ENCODE results near the gene P4HA1.

The P4HA1 gene

DNA sequence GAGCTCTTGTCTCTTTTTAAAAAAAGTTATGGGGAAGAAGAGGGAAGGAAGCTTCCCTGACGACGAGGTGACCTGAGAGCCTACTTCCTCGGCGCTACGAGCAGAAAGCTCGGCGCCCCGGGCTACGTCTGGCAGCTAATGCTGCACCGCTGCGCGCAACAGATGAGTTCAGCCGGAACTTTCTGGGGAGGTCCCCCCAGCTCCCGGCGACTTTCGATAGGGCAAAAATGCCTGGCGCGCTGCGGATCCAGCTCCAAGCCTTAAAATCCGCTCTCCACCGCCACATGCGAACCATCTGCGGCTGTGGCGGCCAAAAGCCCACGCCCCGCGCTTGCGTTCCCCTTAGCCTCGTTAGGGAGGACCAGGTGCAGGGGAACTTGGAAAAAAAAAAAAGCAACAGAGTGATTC lies 621 bp downstream of the P4HA1 start:
- peak overlapping the region; percentile 66 to 93 (median 86) for H3K4me3 ChIP-seq
- peak overlapping the region; percentile 73 to 98 (median 92) for H3K27ac ChIP-seq

DNA sequence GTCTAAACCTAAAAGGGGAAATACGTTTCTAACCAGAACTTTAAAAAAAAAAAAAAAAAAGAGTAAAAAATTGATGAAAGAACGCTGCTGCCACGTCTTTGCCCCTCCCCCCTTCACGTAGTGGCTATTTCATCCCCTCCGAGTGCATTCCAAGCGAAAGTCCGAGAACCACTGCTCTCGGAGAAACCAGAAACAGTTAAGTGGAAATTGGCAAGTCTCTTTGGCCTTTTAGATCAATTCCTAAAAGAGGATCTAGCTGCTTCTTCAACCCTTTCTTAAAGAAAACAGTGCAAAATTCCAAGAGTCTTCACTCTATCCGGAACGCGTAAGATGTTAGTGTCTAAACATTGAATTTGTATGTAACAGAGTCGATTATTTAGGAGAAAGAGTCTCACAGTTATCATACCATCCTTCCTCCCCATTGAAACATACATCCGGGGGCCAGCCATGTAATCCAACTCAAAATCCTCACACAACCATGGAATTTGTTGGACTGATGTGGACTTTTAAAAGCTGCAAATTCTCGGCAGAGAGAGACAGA lies 1.1 kb downstream of the P4HA1 start:
- H3K27ac ChIP-seq = peak overlapping the region in 20 of 21 experiments; percentile 73 to 98 (median 92)
- peak overlapping the region; percentile 66 to 93 (median 86) for H3K4me3 ChIP-seq

DNA sequence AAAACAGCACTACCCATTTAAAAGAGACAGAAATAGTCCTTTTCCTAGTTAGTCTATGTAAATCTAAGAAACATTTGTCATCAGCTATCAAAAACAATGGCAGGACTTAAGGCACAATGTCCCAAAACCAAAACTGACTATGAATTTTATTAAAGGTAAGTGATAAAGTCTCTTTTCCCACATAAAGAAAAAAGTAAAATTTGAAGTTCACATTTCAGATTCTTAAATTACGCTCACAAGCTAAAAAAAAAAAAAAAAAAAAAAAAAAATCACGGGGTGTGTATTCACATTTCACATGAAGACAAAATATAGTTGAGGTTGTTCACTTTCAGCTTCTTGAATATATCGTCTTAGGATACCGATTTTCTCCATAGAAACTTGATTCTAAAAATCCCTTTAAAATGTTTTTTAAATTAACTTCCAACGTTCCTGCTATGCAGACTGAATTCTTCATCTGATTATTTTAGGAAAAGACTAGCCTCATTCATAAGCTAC lies 1.6 kb downstream of the P4HA1 start:
- Histone ChIP-seq H3K27ac (peak overlapping the region in 19 of 21 experiments; percentile 73 to 98 (median 92)), H3K4me3 (peak overlapping the region; percentile 66 to 93 (median 86))

DNA sequence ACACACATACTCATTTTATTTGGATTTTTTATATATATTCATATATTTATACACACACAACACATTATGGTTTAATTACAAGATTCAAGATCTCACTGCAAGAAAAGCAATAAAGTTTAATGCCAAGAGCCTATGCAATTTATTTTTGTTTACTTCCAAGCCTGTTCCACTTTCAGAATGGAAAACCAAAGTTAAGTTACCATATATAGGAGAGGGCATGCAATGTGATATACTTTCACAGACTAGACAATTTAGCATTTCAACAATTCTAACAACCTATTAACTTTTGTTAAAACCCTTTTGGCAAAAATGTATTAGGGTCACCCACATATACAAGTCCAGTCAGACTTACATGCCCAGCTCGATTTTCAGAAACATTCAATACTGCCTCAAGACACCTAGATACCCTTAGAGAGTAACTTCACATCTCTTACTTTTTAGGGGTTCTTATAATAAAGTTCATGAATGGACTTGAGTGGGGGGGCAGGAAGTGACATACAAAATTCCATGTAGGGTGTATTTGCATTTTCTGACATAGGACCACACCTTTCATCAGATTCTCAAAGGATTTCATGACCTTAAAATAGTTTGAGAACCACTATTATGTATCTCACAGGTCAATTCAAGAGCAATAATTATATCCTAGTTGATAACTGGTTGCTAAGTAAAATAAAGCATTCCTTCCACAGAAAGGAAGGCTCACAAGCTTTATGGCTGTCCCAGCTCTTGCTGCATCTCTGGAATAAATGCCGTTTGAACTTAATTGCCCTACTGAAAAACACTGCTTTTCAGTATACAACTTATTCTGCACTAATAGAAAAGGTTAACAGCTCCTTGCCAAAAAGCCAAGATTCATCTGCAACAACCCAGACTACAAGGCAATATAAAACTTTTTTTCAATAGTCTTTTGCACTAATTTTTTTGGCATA lies 2.5 kb downstream of the P4HA1 start:
- Histone ChIP-seq H3K27ac (peak overlapping the region in 5 of 21 experiments; percentile 43 to 97 (median 95)), H3K4me3 (peak overlapping the region in 3 of 7 experiments; percentile 76 to 93 (median 88))

DNA sequence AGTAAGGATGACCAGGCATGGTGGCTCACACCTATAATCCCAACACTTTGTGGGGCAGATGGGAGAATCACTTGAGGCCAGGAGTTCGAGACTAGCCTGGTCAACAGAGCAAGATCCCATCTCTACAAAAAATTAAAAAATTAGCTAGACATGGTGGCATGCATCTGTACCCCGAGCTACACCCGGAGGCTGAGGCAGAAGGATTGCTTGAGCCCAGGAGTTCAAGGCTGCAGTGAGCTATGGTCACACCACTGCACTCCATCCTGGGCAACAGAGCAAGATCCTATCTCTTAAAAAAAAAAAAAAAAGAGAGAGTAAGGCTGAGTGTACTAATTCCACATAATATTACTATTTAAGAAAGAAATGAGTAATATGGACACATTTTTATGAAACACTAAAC lies 3.8 kb downstream of the P4HA1 start:
- no peak overlapping the region for H3K27ac ChIP-seq
- H3K4me3 ChIP-seq = no peak overlapping the region

DNA sequence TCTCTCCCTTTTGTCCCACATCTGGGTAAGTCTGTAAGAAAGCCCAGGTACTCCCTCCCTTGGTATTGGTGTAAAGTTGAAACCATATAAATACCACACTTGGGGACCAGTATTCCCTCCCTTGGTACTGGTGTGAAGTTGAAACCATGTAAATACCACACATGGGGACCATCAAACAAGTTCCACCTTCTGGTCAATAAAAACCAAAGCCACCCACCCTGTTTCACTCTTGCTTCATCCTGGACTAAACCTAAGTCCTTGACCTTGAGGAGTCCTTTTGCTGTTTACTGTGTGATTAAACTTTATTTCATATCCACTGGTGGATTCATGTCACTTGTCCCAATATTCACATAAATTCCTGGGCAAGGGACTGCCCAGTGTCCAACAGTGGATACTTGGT lies 8.4 kb downstream of the P4HA1 start:
- Histone ChIP-seq H3K27ac (no peak overlapping the region), H3K4me3 (no peak overlapping the region)

DNA sequence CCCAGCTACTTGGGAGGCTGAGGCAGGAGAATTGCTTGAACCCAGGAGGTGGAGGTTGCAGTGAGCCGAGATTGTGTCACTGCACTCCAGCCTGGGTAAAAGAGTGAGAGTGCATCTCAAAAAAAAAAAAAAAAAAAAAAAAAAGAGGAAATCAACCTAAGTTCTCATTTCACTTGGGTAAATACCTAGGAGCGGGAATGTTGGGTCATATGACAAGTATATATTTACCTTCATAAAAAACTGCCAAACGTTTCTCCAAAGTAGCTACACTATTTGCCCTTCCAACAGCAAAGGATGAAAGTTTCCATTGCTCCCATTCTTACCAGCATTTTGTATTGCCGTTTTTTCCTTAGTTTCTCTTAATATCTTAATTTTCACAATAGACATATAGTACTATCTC lies 9.8 kb downstream of the P4HA1 start:
- Histone ChIP-seq H3K4me3 (no peak overlapping the region), H3K27ac (no peak overlapping the region)

DNA sequence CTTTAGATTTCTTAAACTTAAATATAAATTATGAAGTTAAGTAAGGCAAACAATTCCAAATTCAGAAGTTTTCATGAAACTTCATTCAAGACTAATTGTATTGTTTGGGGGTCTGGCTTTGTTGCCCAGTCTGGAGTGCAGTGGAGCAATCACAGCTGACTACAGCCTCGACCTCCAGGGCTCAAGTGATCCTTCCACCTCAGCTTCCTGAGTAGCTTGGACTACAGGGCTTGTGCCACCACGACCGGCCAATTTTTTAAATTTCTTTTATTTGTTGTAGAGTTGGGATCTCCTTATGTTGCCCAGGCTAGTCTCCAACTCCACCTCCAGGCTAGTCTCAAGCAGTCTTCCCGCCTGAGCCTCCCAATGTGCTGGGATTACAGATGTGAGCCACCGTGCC lies 12.5 kb downstream of the P4HA1 start:
- Histone ChIP-seq H3K27ac (no peak overlapping the region), H3K4me3 (no peak overlapping the region)

DNA sequence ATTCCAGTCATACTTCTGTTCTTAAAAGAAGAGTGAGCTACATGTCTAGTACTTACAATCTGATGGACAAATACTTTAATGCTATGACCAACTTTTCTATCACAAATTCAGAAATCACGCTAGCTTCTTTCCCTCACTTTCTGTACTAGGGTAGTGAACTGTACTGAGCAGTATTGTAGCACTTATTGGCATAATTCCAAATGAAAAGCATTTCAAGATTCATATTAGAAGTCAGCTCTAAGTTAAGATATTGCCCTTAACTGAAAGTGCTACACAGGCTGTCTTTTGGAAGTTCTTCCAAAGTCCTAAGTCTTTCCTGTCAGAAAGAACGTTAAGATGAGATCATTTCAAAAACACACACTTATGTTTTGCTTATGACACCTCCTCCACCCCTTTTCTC lies 13.4 kb downstream of the P4HA1 start:
- Histone ChIP-seq H3K27ac (no peak overlapping the region), H3K4me3 (no peak overlapping the region)

DNA sequence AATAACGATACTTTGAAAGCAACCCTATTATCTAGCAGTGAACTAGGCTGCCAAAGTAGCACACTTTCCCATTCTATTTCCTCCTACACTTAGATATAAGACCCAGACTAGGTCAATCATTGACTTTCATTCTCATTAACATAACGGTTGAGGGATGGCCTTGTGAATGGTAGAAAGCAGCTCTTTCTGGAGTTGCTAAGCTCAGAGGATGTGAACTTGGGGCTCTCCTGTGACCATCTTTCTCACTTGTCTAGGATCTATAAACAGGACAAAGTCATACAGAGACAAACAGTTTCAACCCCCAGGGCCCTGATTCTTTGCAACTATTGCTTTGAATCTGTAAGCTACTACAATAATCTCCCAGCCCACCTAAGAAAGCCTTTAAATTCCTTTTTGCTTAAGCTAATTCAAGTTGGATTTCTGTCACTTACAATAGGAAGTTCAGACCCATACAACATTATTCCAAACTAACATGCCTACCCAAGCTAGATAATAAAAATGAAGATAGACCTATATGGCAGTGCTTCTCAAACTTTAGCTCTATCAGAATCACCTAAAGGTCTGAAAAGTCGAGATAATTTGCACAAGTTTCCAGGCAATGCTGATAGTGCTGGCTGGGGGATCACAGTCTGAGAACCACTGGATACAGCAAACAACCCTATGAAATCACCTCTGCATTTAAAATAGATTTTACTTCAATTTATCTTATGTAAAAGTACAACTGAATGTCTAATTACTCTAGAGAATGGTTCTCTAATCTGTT lies 16.7 kb downstream of the P4HA1 start:
- Histone ChIP-seq H3K27ac (no peak overlapping the region), H3K4me3 (no peak overlapping the region)

DNA sequence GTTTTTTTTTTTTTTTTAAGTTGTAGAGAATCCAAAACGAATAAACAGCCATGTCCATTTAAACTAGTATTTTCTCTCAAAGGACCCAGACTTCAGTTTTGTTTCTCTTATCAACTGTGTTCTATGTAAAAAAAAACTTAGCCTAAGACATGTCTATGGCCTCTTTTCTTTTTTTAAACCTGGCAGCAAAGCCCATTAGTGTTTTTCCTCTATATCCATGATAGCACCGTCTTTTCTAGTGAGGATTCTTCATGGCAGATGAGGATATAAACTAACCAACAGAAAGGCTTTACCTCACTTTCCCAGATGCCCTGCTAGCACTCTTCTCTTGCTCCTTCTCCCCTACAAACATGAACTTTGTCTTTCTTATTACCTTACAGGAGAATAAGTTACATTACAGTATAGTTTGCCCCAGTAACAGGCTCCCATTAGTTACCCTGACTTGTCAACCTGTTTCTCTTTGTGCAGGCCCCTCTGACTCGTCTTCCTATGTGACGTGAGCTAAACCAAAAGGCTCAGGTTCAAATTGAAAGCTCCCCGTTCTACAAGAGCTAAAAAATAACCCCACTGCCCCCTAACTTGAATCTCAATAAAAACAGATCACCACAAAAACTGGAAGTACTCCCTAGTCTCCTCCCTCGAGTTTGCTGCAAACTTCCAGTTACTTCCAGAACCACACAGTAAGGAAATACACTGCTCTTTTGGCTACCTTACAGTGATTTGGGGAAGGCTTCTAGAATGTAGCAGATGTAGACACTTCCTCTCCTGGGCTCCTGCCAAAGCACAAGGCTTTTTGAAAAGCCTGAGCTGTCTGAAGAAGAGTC lies 20.1 kb downstream of the P4HA1 start:
- no peak overlapping the region for H3K4me3 ChIP-seq
- H3K27ac ChIP-seq = peak overlapping the region in 15 of 21 experiments; percentile 0 to 73 (median 51)

DNA sequence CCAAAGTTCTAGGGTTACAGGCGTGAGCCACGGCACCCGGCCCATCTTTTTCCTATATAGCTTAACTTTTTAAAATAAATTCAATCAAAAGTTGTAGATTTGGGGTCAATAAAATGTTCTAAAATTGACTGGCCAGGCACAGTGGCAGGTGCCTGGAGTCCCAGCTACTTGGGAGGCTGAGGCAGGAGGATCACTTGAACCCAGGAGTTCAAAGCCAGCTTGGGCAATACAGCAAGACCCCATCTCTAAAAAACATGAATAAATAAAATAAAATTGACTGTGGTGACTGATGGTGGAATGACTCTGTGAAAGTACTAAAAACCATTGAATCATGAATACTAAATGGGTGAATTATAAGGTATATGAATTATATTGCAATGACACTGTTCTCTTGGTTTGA lies 20.8 kb downstream of the P4HA1 start:
- Histone ChIP-seq H3K27ac (peak overlapping the region in 1 of 21 experiments; percentile 0), H3K4me3 (no peak overlapping the region)

DNA sequence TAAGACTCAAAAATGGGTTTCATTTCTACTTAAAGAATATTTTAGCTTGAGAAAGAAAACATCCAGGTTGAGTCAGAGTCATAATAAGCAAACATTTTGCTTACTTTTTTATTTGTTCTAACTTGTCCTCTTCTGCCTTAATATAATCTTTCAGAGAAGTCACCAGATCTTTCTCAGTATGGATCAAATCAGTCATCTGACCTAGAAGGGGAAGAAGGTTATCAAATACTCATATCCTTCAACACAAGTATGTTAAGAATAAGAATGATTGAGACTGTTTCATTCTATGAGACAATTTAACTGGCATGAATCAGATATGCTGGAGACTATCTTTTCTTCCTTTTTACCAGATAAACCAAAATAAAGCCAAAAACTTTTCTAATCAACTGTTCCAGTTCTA lies 23.0 kb downstream of the P4HA1 start:
- H3K4me3 ChIP-seq = no peak overlapping the region

DNA sequence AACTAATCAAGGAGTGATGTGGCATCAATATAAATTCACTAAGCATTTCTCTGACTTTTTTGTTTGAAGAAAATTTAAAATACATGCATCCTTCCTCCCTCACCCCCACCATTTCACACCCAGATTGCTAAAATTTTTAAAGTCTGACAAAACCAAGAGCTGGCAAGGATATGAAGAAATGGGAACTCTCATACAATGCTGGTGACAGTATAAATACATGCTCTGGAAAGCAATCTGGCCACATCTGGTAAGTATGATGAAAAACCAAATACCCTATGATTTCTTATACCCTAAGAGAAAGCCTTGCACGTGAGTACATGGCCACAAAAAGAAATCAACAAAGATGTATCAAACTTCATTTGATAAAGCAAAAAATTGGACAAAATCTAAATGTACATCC lies 31.2 kb downstream of the P4HA1 start:
- H3K27ac ChIP-seq = no peak overlapping the region
- H3K4me3 ChIP-seq = no peak overlapping the region

More for the DNA sequence above, 23.0 kb downstream of the P4HA1 start:
- H3K27ac ChIP-seq = no peak overlapping the region

DNA sequence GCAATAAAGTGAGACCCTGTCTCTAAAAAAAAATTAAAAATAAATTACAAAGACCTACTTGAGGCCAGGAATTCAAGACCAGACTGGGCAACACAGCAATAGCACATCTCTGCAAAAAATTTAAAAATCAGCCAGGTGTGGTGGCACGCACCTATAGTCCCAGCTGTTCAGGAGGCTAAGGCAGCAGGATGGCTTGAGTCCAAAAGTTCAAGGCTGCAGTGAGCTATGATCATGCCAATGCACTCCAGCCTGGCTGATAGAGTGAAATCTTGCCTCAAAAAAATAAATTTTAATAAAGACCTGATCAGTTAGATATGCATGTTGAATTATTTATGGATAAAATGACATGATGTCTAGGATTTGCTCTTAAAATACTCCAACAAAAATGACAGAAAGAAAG lies 34.9 kb downstream of the P4HA1 start:
- H3K4me3 ChIP-seq = no peak overlapping the region

DNA sequence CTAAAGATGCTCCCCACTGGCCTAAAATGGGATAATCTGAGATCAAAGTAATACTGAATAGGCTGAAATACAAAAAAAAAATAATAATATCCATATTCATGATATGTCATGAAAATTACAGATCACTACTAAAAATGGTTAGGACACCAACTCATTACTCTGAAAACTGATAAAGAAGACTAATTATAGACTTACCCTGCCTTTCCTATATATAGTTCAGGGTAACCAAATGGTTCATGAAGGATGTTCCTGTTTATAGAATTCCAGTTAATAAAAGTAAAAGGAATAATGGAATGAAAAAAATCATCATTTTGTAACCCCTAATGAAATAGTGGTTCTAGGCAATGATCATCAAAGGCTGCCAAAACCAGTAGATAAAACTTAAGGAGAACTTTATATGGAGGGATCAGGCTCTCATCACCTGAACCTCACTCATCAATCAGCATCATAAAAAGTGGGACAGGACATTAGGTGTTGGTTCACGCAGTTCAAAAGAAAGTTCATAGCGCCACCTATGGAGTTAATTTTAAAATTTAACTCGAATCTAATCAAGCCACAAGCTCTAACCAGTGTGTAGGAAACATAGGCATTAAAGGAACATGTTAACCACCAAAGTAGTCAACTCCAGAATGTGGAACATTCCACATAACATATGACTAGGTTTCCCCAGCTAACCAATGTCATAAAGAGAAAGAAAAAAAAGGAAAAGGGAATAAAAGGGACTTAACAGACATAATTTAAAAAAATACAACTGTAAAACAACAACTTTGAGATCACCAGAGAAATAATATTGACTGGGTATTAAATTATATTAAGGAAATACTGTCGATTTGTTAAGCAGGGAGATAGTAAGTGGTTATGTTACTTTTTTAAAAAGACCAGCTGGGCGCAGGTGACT lies 35.7 kb downstream of the P4HA1 start:
- H3K27ac ChIP-seq = no peak overlapping the region
- H3K4me3 ChIP-seq = no peak overlapping the region

More for the DNA sequence above, 34.9 kb downstream of the P4HA1 start:
- H3K27ac ChIP-seq = no peak overlapping the region

DNA sequence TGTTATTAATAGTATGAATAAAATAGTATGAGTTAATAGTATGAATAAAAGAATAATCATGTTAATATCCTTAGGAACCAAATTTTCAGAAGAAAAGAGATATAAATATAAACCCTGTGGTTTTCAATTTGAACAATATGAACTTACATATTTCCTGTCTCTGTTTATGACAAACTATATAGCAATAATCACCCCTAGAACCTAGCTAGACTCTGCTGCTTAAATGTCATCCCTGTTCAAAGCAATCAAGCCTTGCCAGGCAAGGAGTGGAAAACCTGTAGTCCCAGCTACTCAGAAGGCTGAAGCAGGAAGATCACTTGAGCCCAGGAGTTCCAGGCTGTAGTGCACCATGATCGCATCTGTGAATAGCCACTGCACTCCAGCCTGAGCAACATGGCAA lies 36.5 kb downstream of the P4HA1 start:
- peak overlapping the region in 1 of 21 experiments; percentile 64 for H3K27ac ChIP-seq
- H3K4me3 ChIP-seq = no peak overlapping the region

DNA sequence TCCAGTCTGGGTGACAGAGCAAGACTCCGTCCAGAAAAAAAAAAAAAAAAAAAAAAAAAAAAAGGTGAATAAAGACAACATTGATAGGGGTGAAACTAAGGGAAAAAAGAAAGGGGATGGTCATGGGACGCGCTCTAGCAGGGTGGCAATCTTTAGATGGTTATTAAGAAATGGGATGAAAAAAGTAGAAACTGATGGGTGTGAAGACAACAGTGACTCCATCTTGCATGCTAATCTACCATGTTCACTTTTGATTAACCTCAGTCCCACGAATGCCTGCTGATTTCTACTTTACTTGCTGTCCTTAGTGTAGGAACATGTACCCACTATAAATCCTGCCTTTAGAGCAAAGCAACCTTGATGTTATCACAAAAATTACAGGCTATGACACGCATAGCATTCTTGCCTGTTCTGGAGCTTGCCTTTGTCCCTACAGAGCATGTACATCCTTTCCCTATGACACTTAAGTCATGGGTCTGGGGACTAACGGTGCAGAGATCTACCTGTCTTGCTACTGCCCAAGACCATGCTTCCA lies 38.5 kb downstream of the P4HA1 start:
- no peak overlapping the region for H3K4me3 ChIP-seq
- no peak overlapping the region for H3K27ac ChIP-seq

Measured in skin epidermis (tissue), 12 donors.